Measurements from ENCODE around the gene FAM210A. TPM values are rescaled to one million over a fixed set of nuclear protein-coding genes. Genes with fewer than 3 reads are reported as not detected.
A peak's percentile ranks its signal among the peaks of the same experiment; 100 is the strongest.
"Not testable (repeated sequence)": the region's sequence is repeated elsewhere in the genome, so short reads cannot be mapped to it uniquely, and the experiment has no call there.

Gene FAM210A
- total RNA-seq, 1 donor from 2014 or later = 52.0 TPM

- intact Hi-C loops (cut with micrococcal nuclease) = no loop called here
- peak; percentile 60 for ATAC-seq
- no peak for DNase-seq
These were observed 13.8 kb downstream of the FAM210A start for GRCh38 chr18:13712400-13713131.

GRCh38 chr18:13710414-13710831 is 15.9 kb downstream of the FAM210A start:
- intact Hi-C loops (cut with micrococcal nuclease) = no loop called here

GRCh38 chr18:13703899-13704298 is 22.5 kb downstream of the FAM210A start:
- ATAC-seq (no peak), DNase-seq (no peak)
- intact Hi-C loops (cut with micrococcal nuclease) = loop anchor here (10.0 kb wide), 1 partner anchor 61 kb away; no protein-coding TSS in a partner anchor

More at GRCh38 chr18:13710414-13710831, 15.9 kb downstream of the FAM210A start:
- DNase-seq = no peak
- no peak for ATAC-seq

- no peak for ATAC-seq
- intact Hi-C loops (cut with micrococcal nuclease) = loop anchor here (10.0 kb wide), 1 partner anchor 65 kb away; no protein-coding TSS in a partner anchor
- DNase-seq = no peak
These were observed 26.2 kb downstream of the FAM210A start for GRCh38 chr18:13700153-13700552.

GRCh38 chr18:13696961-13697360 is 29.4 kb downstream of the FAM210A start:
- no peak for ATAC-seq
- no peak for DNase-seq
- intact Hi-C loops (cut with micrococcal nuclease) = no loop called here

- ATAC-seq; intact Hi-C loops (cut with micrococcal nuclease); DNase-seq: not testable (repeated sequence)
These were observed 31.0 kb downstream of the FAM210A start for GRCh38 chr18:13695337-13695736.

- DNase-seq; ATAC-seq; intact Hi-C loops (cut with micrococcal nuclease): not testable (repeated sequence)
These were observed 36.3 kb downstream of the FAM210A start for GRCh38 chr18:13690060-13690459.

- peak; percentile 94 for ATAC-seq
- intact Hi-C loops (cut with micrococcal nuclease) = no loop called here
- DNase-seq = peak; percentile 67
These were observed 37.9 kb downstream of the FAM210A start for GRCh38 chr18:13688191-13689136.

GRCh38 chr18:13684546-13684945 is 41.8 kb downstream of the FAM210A start:
- ATAC-seq = no peak
- intact Hi-C loops (cut with micrococcal nuclease) = no loop called here
- no peak for DNase-seq

GRCh38 chr18:13681701-13682100 is 44.7 kb downstream of the FAM210A start:
- intact Hi-C loops (cut with micrococcal nuclease) = no loop called here
- no peak for DNase-seq
- ATAC-seq = no peak

- ATAC-seq (peak; percentile 67), DNase-seq (peak; percentile 56)
- intact Hi-C loops (cut with micrococcal nuclease) = no loop called here
These were observed 45.7 kb downstream of the FAM210A start for GRCh38 chr18:13680612-13681011.

GRCh38 chr18:13677350-13677749 is 49.0 kb downstream of the FAM210A start:
- intact Hi-C loops (cut with micrococcal nuclease); ATAC-seq; DNase-seq: not testable (repeated sequence)

- DNase-seq (no peak), ATAC-seq (no peak)
- intact Hi-C loops (cut with micrococcal nuclease) = no loop called here
These were observed 49.9 kb downstream of the FAM210A start for GRCh38 chr18:13676471-13676870.

- intact Hi-C loops (cut with micrococcal nuclease) = no loop called here
- DNase-seq (no peak), ATAC-seq (no peak)
These were observed 53.7 kb downstream of the FAM210A start for GRCh38 chr18:13672657-13673056.

GRCh38 chr18:13661779-13662256 is 64.5 kb downstream of the FAM210A start:
- intact Hi-C loops (cut with micrococcal nuclease) = no loop called here
- no peak for ATAC-seq
- DNase-seq = no peak

- ATAC-seq = peak; percentile 42
- intact Hi-C loops (cut with micrococcal nuclease) = no loop called here
- no peak for DNase-seq
These were observed 65.1 kb downstream of the FAM210A start for GRCh38 chr18:13661051-13661778.

GRCh38 chr18:13660510-13660909 is 65.8 kb downstream of the FAM210A start:
- peak; percentile 88 for ATAC-seq
- DNase-seq = no peak
- intact Hi-C loops (cut with micrococcal nuclease) = no loop called here

- intact Hi-C loops (cut with micrococcal nuclease) = no loop called here
- no peak for ATAC-seq
- DNase-seq = no peak
These were observed 67.7 kb downstream of the FAM210A start for GRCh38 chr18:13658436-13659204.
